Activated T-helper 2 cell treated with anti-CD3 and anti-CD28 coated beads, Interferon-gamma antibody, Interleukin-2, Interleukin-4, amounts not matched to agents 10 μg/mL and 5 μg/mL and 100 μg/mL, durations not matched to agents 14 hours and 24 hours and 36 hours (primary cell): Measurements from ENCODE around the gene LY86. TPM values are rescaled to one million over a fixed set of nuclear protein-coding genes. Genes with fewer than 3 reads are reported as not detected.
"Not testable (repeated sequence)": the region's sequence is repeated elsewhere in the genome, so short reads cannot be mapped to it uniquely, and the experiment has no call there.

Experiments
- DNase-seq: peaks from one replicate; pipeline ENCODE4 v3.0.0; 2021; ENCODE audit warnings: low spot score
- H3K27ac Mint-ChIP-seq: one replicate; pipeline ENCODE4 v1.8.0; 2021; ENCODE audit warnings: mixed read lengths
- H3K27me3 Mint-ChIP-seq: one replicate; pipeline ENCODE4 v1.8.0; 2021; ENCODE audit warnings: low read depth, mixed read lengths
- H3K36me3 Mint-ChIP-seq: one replicate; pipeline ENCODE4 v1.8.0; 2021; ENCODE audit warnings: low read depth, mixed read lengths
- H3K4me1 Mint-ChIP-seq: one replicate; pipeline ENCODE4 v1.8.0; 2021; ENCODE audit warnings: low read depth, mixed read lengths
- H3K4me3 Mint-ChIP-seq: one replicate; pipeline ENCODE4 v1.8.0; 2021; ENCODE audit warnings: low read depth, mild to moderate bottlenecking, moderate library complexity, mixed read lengths
- H3K9me3 Mint-ChIP-seq: one replicate; pipeline ENCODE4 v1.8.0; 2021; ENCODE audit warnings: mixed read lengths
- intact Hi-C: fragments of 100-400 bp; cut with micrococcal nuclease; formaldehyde crosslinking; loops from one replicate; pipeline ENCODE4 v1.15.1; 2023
- total RNA-seq: library from RNA; stranded (reverse); gene quantifications from 2 replicates; pipeline ENCODE4 v1.2.3, GENCODE V29; 2022

The LY86 gene
- total RNA-seq, 1 donor from 2014 or later: 0.55 TPM

GRCh38 chr6:6606391-6607030 lies 18.0 kb downstream of the LY86 start:
- not testable (repeated sequence) for H3K27me3 Mint-ChIP-seq

DNA sequence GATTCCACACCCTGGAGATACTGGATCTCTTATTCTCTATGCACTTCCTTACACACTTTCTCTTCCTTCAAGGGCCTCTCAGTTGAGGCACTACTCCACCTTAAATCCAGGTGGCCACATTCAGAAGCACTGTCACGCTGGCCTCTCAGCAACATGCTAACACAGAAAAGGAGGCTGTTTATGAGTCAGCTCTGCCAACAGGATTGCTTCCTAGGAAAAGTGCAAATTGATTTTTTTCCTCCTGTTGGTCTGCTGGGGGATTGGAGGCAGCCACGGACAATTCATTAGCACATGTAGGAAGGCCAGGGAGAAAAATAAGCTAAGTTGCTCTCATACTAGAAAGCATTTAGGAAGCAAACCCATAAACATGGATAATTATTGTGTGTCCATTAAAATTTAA lies 20.9 kb downstream of the LY86 start:
- H3K4me1 Mint-ChIP-seq: peaks cover 44% of the 10 kb centered on the region
- no peak overlapping the region for H3K4me3 Mint-ChIP-seq
- peaks cover 1% of the 10 kb centered on the region for H3K36me3 Mint-ChIP-seq
- no peaks in the 10 kb centered on the region for H3K27me3 Mint-ChIP-seq
- H3K27ac Mint-ChIP-seq: no peak overlapping the region
- DNase-seq: no peak
- intact Hi-C loops: no loop called here
- H3K9me3 Mint-ChIP-seq: peaks cover 4% of the 10 kb centered on the region

More at GRCh38 chr6:6606391-6607030, 18.0 kb downstream of the LY86 start:
- H3K36me3 Mint-ChIP-seq: peaks cover 14% of the 10 kb centered on the region
- H3K27ac Mint-ChIP-seq, DNase-seq, intact Hi-C loops, H3K4me3 Mint-ChIP-seq: not testable (repeated sequence)
- H3K9me3 Mint-ChIP-seq: peaks cover 11% of the 10 kb centered on the region
- H3K4me1 Mint-ChIP-seq: peaks cover 25% of the 10 kb centered on the region

GRCh38 chr6:6610031-6610591 lies 21.6 kb downstream of the LY86 start:
- Mint-ChIP-seq H3K27me3 (no peaks in the 10 kb centered on the region), H3K4me1 (peaks cover 47% of the 10 kb centered on the region), H3K9me3 (no peaks in the 10 kb centered on the region), H3K36me3 (no peaks in the 10 kb centered on the region), H3K27ac (peak overlapping the region; percentile 84), H3K4me3 (no peak overlapping the region)
- intact Hi-C loops: loop anchor here (5.0 kb wide), 1 partner anchor 53 kb away; no protein-coding TSS in a partner anchor
- DNase-seq: no peak

DNA sequence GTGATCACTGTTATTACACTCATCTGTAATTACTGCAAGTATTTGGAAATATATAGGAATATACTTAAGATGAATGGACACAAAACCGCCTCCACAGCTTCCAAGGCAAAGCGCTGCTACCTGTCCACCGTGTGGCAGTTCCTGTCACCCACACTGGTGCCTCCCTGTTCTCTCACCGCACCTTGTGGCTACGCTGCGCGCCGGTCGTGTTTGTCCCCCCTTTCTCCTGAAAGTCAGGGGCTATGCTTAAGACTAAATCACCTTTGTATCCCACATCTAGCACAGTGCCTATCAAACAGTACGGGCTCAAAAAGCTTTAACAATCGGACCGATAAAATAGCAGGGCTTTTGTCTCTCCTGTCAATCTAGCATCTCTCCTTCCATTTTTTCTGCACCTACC lies 23.0 kb downstream of the LY86 start:
- Mint-ChIP-seq H3K9me3 (no peaks in the 10 kb centered on the region), H3K27ac (no peak overlapping the region), H3K36me3 (no peaks in the 10 kb centered on the region), H3K4me1 (peaks cover 53% of the 10 kb centered on the region), H3K4me3 (no peak overlapping the region), H3K27me3 (no peaks in the 10 kb centered on the region)
- intact Hi-C loops: loop anchor here (5.0 kb wide), 1 partner anchor 54 kb away; no protein-coding TSS in a partner anchor
- no peak for DNase-seq

DNA sequence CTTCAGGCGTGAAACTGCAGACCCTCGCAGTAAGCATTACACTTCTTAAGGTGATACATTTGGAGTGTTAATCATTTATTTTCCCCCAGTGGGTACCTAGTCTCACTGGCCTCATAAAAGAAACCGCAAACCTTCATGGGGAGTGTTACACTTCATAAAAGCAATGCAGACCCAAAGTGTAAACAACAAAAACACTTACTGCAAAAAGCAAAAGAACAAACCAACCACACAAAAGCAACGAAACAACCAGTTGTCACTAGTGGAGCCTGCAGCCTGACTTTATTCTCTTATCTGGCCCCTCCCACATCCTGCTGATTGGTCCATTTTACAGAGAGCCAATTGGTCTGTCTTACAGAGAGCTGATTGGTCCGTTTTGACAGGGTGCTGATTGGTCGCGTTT lies 23.8 kb downstream of the LY86 start:
- H3K9me3 Mint-ChIP-seq: no peaks in the 10 kb centered on the region
- no peaks in the 10 kb centered on the region for H3K36me3 Mint-ChIP-seq
- intact Hi-C loops: loop anchor here (5.0 kb wide), 1 partner anchor 55 kb away; no protein-coding TSS in a partner anchor
- DNase-seq: peak; percentile 17
- H3K4me1 Mint-ChIP-seq: peaks cover 56% of the 10 kb centered on the region
- no peaks in the 10 kb centered on the region for H3K27me3 Mint-ChIP-seq
- H3K4me3 Mint-ChIP-seq: no peak overlapping the region
- no peak overlapping the region for H3K27ac Mint-ChIP-seq

GRCh38 chr6:6613103-6613718 lies 24.7 kb downstream of the LY86 start:
- DNase-seq, H3K9me3 Mint-ChIP-seq, H3K27ac Mint-ChIP-seq, H3K4me3 Mint-ChIP-seq, H3K27me3 Mint-ChIP-seq, H3K36me3 Mint-ChIP-seq: not testable (repeated sequence)
- intact Hi-C loops: loop anchor here (5.0 kb wide), 1 partner anchor 56 kb away; no protein-coding TSS in a partner anchor
- peaks cover 56% of the 10 kb centered on the region for H3K4me1 Mint-ChIP-seq

DNA sequence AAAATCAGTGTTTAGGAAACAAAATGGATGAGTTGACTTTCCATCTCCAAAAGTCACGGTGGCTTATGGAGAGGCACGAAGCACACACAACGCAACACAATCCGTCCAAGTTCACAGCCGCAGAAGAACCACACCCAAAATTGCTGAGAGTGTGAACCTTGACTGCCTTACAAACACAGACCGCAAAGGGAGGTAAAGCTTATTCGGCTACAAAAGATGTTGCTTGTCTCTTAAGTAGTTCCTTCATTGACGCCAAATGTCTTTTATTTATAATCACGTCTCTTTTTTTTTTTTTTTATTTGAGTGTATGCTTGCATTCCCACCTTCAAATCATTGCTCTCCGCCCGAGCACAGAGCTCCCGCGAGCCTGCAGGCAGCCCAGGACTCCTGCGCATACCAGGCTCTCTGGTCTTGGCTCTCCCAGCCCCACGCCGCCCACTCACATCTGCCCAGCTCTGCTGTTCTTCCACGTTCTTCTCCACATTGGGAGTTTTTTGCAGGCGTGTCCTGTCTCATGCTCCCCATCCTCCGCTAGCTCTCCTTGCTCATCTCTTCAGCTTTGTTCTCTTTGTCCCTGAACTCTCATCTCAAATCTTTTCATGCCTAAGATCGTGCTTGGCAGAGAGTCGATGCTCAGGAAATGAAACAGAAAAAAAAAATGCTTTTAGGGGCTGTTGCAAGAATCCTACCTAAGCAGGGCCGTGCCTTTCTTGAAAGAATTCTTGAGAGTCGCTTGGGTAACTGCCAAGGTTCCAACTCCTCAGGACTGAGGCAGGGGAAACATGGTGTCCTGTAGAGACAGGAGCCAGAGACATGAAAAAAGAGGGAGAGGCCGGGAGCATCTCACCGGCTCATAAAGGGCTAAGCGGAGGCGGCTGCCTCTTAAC lies 25.8 kb downstream of the LY86 start:
- H3K4me3 Mint-ChIP-seq: peak overlapping the region; percentile 77
- H3K27ac Mint-ChIP-seq: peak overlapping the region; percentile 87
- no peaks in the 10 kb centered on the region for H3K9me3 Mint-ChIP-seq
- peak; percentile 41 for DNase-seq
- no peaks in the 10 kb centered on the region for H3K27me3 Mint-ChIP-seq
- no peaks in the 10 kb centered on the region for H3K36me3 Mint-ChIP-seq
- intact Hi-C loops: loop anchor here (2.0 to 5.0 kb wide), 2 partner anchors 40 to 57 kb away; no protein-coding TSS in a partner anchor
- H3K4me1 Mint-ChIP-seq: peaks cover 60% of the 10 kb centered on the region

DNA sequence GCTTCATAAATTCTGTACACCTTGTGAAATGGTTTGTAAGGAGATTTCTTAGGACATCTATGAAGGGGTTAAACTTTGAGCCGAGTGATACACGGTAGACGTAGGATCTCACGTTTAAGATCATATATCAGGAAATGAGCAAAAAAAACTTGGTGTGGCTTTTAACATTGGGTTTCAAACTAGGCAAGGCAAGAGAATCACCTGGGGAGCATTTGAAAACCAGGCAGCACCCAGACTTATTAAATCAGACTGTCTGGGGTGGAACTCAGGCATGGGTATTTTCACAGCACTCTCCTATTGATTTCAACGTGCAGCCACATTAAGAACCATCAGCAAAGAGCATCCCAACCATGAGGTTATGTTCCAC lies 26.4 kb downstream of the LY86 start:
- Mint-ChIP-seq H3K9me3 (no peaks in the 10 kb centered on the region), H3K4me3 (peak overlapping the region; percentile 77), H3K27ac (peak overlapping the region; percentile 87), H3K27me3 (no peaks in the 10 kb centered on the region), H3K4me1 (peaks cover 61% of the 10 kb centered on the region), H3K36me3 (peaks cover 3% of the 10 kb centered on the region)
- intact Hi-C loops: loop anchor here (2.0 to 5.0 kb wide), 2 partner anchors 40 to 58 kb away; no protein-coding TSS in a partner anchor
- DNase-seq: no peak

DNA sequence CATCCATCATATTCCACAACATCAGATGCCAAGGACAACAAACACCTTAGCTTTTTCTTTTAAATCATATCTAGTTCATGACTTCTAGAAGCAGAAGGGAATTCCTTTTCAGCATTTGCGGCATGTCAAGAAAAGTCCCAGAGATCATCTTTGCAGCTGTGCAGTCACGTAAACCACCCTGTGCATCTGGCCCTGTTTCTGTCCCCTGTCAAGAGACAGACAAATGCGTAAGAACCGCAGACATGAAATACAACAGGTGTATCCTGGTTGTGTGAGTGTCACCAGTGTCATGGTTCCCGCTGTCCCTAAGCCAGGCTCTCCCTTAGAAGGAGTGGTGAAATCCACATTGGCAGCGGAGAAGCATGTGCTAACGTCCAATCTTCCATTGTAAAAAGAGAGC lies 28.1 kb downstream of the LY86 start:
- intact Hi-C loops: no loop called here
- no peaks in the 10 kb centered on the region for H3K27me3 Mint-ChIP-seq
- peaks cover 46% of the 10 kb centered on the region for H3K4me1 Mint-ChIP-seq
- DNase-seq: no peak
- H3K9me3 Mint-ChIP-seq: no peaks in the 10 kb centered on the region
- H3K4me3 Mint-ChIP-seq: no peak overlapping the region
- H3K27ac Mint-ChIP-seq: no peak overlapping the region
- peaks cover 3% of the 10 kb centered on the region for H3K36me3 Mint-ChIP-seq

GRCh38 chr6:6619021-6619794 lies 30.7 kb downstream of the LY86 start:
- H3K27ac Mint-ChIP-seq: no peak overlapping the region

GRCh38 chr6:6620766-6621425 lies 32.4 kb downstream of the LY86 start:
- Mint-ChIP-seq H3K4me3 (no peak overlapping the region), H3K9me3 (no peaks in the 10 kb centered on the region), H3K36me3 (peaks cover 3% of the 10 kb centered on the region), H3K4me1 (peaks cover 28% of the 10 kb centered on the region), H3K27me3 (peaks cover 1% of the 10 kb centered on the region), H3K27ac (no peak overlapping the region)
- intact Hi-C loops: no loop called here
- DNase-seq: no peak

More at GRCh38 chr6:6619021-6619794, 30.7 kb downstream of the LY86 start:
- Mint-ChIP-seq H3K27me3 (no peaks in the 10 kb centered on the region), H3K4me1 (peaks cover 35% of the 10 kb centered on the region), H3K9me3 (no peaks in the 10 kb centered on the region), H3K36me3 (peaks cover 3% of the 10 kb centered on the region), H3K4me3 (no peak overlapping the region)
- DNase-seq: no peak
- intact Hi-C loops: no loop called here
